ENCODE measurements around the gene GNL2.
"Not testable (repeated sequence)": the region's sequence is repeated elsewhere in the genome, so short reads cannot be mapped to it uniquely, and the experiment has no call there.

The GNL2 gene

DNA sequence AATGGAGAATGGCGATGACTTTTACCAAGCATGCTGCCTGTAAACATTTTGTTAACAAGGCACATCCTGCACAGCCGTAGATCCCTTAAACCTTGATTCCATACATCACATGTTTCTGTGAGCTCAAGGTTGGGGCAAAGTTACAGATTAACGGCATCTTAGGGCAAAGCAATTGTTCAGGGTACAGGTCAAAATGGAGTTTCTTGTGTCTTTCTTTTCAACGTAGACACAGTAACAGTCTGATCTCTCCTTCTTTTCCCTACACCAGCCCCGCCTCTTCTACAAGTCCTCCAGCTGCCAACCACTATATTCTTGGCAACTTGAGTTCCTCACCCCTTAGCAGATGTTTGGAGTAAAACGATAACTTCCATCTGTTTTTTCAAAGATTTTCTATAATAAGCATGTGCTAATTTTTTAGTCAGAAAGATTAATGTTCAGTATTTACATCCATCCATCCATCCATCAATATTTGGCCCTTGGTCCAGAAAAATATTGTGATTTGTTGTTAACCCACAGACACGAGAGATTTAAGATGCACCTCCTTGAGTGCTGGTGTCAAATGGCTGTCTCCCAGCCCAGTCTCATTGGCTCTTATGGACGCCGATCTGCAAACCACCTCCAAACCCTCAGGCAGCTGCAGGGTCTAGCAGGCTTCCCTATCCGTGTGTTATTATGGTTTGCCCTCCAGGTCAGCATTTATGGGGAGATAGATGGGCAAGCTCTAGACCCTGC, 35.2 kb downstream of the GNL2 start:
- no peak for DNase-seq (ENCODE audit: low spot score in 2 of 2)
- peaks cover 12% of the 10 kb centered on the region for H3K36me3 ChIP-seq (replicated peaks)
- H3K27me3 ChIP-seq (ENCODE audit: low read depth), result no peaks in the 10 kb centered on the region
- no peaks in the 10 kb centered on the region for H3K9me3 ChIP-seq
- no peak overlapping the region for H3K4me3 ChIP-seq
- no peaks in the 10 kb centered on the region; the same call in 1 of the 2 replicates for H3K4me1 ChIP-seq
- in situ Hi-C loops (cut with MboI; ENCODE audit: low sequenced_read_pairs), result no loop called here

DNA sequence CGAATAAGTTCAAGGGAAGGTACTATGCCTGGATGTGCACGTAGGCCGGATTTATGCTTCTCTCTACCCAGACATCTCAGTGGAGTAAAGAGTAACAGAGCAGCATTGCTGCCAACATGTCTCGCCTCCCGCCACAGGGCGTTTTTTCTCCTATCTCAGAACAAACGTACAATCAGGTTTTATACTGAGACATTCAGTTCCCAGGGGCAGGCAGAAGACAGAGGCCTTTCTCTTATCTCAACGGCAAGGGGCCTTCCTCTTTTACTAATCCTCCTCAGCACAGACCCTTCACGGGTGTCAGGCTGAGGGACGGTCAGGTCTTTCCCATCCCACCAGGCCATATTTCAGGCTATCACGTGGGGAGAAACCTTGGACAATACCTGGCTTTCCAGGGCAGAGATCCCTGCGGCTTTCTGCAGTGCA, 35.8 kb downstream of the GNL2 start:
- in situ Hi-C loops (cut with MboI; ENCODE audit: low sequenced_read_pairs); H3K27me3 ChIP-seq (ENCODE audit: low read depth): not testable (repeated sequence)

DNA sequence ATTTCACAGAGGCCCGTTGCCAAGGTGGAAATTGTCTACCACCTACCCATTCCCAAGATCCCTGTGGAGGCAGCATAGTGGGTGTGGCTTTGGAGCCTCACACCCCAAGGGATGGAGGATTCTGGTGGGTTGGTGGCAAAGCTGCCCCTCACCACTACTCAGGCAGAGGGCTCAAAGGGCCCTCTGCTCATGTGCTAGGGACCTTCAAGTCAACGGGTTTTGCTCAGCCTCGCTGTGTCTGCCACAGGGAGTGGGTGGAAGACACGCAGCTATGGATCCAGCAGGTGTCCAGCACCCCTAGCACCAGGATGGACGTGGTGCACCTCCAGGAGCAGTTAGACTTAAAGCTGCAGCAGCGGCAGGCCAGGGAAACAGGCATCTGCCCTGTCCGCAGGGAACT, 36.7 kb downstream of the GNL2 start:
- no peaks in the 10 kb centered on the region; the same call in 1 of the 2 replicates for H3K4me1 ChIP-seq
- H3K36me3 ChIP-seq (replicated peaks), result peaks cover 4% of the 10 kb centered on the region
- H3K9me3 ChIP-seq, result peaks cover 9% of the 10 kb centered on the region
- no peak for DNase-seq (ENCODE audit: low spot score in 2 of 2)
- in situ Hi-C loops (cut with MboI; ENCODE audit: low sequenced_read_pairs), result no loop called here
- H3K27me3 ChIP-seq (ENCODE audit: low read depth), result no peaks in the 10 kb centered on the region
- H3K4me3 ChIP-seq, result no peak overlapping the region

More for the DNA sequence above, 35.8 kb downstream of the GNL2 start:
- not testable (repeated sequence) for H3K4me1 ChIP-seq; DNase-seq (ENCODE audit: low spot score in 2 of 2); H3K4me3 ChIP-seq; H3K36me3 ChIP-seq (replicated peaks); H3K9me3 ChIP-seq

- no peak for DNase-seq (ENCODE audit: low spot score in 2 of 2)
- in situ Hi-C loops (cut with MboI; ENCODE audit: low sequenced_read_pairs), result no loop called here
- H3K4me3 ChIP-seq, result no peak overlapping the region
- H3K36me3 ChIP-seq (replicated peaks), result peaks cover 10% of the 10 kb centered on the region
- H3K27me3 ChIP-seq (ENCODE audit: low read depth), result no peaks in the 10 kb centered on the region
- peaks cover 9% of the 10 kb centered on the region for H3K9me3 ChIP-seq
- no peaks in the 10 kb centered on the region; the same call in 1 of the 2 replicates for H3K4me1 ChIP-seq
Measured at GRCh38 chr1:37558411-37558810, 37.3 kb downstream of the GNL2 start.

DNA sequence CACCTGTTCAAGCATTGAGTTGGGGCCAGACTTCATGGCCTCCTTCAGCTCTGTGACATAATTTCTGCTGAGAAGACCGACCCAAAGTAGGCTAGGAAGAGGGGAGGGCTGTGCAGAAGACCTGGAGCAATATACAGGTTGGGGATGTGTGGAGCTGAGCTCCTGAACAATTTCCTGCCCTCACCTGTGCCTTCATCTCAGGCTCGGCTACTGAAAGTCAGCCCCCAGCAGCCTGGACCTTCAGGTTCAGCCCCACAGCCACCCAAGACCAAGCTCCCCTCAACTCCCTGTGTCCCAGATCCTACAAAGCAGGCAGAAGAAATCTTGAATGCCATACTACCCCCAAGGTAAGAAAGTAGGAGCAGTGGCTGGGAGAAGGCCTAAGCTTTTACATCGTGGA, 38.3 kb downstream of the GNL2 start:
- Histone ChIP-seq H3K4me1 (peaks cover 7% of the 10 kb centered on the region), H3K4me3 (no peak overlapping the region), H3K36me3 (replicated peaks) (peaks cover 10% of the 10 kb centered on the region), H3K9me3 (peaks cover 9% of the 10 kb centered on the region), H3K27me3 (ENCODE audit: low read depth) (no peaks in the 10 kb centered on the region)
- no peak for DNase-seq (ENCODE audit: low spot score in 2 of 2)
- in situ Hi-C loops (cut with MboI; ENCODE audit: low sequenced_read_pairs), result no loop called here

GRCh38 chr1:37556712-37557196, 39.0 kb downstream of the GNL2 start, which contains the start of gene DNALI1:
DNALI1 (plus strand) TSS chr1:37556940; CDS start chr1:37556995, 55 bp downstream.
- Histone ChIP-seq H3K4me1 (peaks cover 7% of the 10 kb centered on the region), H3K9me3 (peaks cover 9% of the 10 kb centered on the region), H3K36me3 (replicated peaks) (peaks cover 10% of the 10 kb centered on the region), H3K4me3 (no peak within 1 kb of the TSS), H3K27me3 (ENCODE audit: low read depth) (no peaks in the 10 kb centered on the region)
- peak in 1 of 2 experiments; percentile 71 for DNase-seq (ENCODE audit: low spot score in 2 of 2)
- in situ Hi-C loops (cut with MboI; ENCODE audit: low sequenced_read_pairs), result no loop called here

DNA sequence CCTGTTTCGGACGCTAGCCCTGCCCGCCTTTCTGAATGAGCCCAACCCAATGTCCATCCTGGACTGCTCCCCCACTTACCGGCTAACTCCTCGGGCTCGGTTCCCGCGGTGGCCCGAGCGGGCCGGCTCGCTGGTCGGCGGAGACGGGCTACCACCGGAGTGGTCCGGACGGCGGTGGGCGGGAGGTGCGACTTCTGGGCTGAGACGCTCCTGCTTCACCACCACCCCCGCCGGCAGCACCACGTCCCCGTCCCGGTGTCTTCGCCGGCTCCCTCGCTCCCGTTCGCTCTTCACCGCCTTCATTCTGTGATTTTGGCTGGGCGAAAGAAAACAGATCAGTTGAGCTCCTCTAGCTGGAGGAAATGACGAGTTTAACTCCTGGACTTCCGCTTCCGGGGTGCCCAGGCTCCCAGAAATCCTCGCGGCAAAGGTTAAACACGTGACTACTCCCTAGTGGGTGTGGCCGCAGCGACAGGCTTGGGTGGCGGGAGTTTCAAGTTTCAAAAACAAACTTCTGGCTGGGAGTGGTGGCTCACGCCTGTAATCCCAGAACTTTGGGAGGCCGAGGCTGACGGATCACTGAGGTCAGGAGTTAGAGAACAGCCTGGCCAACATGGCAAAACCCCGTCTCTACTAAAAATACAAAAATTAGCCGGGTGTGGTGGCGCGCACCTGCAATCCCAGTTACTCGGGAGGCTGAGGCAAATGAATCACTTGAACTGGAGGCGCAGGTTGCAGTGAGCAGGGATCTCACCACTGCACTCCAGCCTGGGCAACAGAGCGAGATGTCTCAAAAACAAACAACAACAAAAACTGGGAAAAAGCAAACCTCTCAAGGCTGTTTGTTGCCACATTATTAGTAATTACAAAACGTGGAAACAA, 41.6 kb downstream of the GNL2 start, which contains the start of gene SNIP1:
TSS of gene SNIP1 (minus strand) at position 367 of the 882 bp plus-strand sequence. CDS start at position 303, 64 bp downstream.
- peaks cover 13% of the 10 kb centered on the region for H3K36me3 ChIP-seq (replicated peaks)
- H3K9me3 ChIP-seq, result peaks cover 9% of the 10 kb centered on the region
- peak; percentile 89 to 92 for DNase-seq (ENCODE audit: low spot score in 2 of 2)
- no peaks in the 10 kb centered on the region for H3K27me3 ChIP-seq (ENCODE audit: low read depth)
- H3K4me3 ChIP-seq, result peak within 1 kb of the TSS; percentile 99
- in situ Hi-C loops (cut with MboI; ENCODE audit: low sequenced_read_pairs), result no loop called here
- peaks cover 7% of the 10 kb centered on the region for H3K4me1 ChIP-seq

- in situ Hi-C loops (cut with MboI; ENCODE audit: low sequenced_read_pairs), result no loop called here
- no peaks in the 10 kb centered on the region for H3K27me3 ChIP-seq (ENCODE audit: low read depth)
- H3K9me3 ChIP-seq, result peaks cover 9% of the 10 kb centered on the region
- H3K4me1 ChIP-seq, result peaks cover 7% of the 10 kb centered on the region
- H3K36me3 ChIP-seq (replicated peaks), result peaks cover 13% of the 10 kb centered on the region
- H3K4me3 ChIP-seq, result peak overlapping the region; percentile 99
- DNase-seq (ENCODE audit: low spot score in 2 of 2), result no peak
Measured at GRCh38 chr1:37553598-37553926, 42.2 kb downstream of the GNL2 start.

DNA sequence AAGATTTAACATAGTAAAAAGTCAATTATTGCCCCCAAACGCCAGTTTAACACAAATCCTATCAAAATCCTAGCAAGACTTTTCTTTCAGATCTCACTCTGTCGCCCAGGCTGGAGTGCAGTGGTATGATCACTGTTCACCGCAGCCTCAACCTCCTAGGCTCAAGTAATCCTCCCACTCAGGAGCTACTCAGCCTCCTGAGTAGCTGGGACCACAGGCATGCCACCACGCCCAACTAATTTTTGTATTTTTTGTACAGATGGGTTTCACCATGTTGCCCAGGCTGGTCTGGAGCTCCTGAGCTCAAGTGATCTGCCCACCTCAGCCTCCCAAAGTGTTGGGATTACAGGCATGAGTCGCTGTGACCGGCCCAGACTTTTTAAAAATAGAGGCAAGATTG, 46.4 kb downstream of the GNL2 start:
- no peak for DNase-seq (ENCODE audit: low spot score in 2 of 2)

DNA sequence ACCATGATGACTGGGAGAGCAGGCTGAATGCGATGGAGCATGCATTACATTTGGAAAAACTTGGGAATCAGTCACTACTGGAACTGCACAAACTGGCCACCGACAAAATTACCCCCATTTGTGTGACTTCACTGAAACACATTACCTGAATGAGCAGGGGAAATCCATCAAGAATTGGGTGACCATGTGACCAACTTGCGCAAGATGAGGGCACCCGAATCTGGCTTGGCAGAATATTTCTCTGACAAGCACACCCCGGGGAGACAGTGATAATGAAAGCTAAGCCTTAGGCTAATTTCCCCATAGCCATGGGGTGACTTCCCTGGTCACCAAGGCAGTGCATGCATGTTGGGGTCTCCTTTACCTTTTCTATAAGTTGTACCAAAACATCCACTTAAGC, 50.7 kb downstream of the GNL2 start:
- peaks cover 36% of the 10 kb centered on the region for H3K36me3 ChIP-seq (replicated peaks)
- in situ Hi-C loops (cut with MboI; ENCODE audit: low sequenced_read_pairs), result no loop called here

More for the DNA sequence above, 46.4 kb downstream of the GNL2 start:
- in situ Hi-C loops (cut with MboI; ENCODE audit: low sequenced_read_pairs), result no loop called here
- Histone ChIP-seq H3K4me3 (no peak overlapping the region), H3K36me3 (replicated peaks) (peaks cover 31% of the 10 kb centered on the region), H3K4me1 (peaks cover 7% of the 10 kb centered on the region), H3K9me3 (peaks cover under 1% of the 10 kb centered on the region), H3K27me3 (ENCODE audit: low read depth) (no peaks in the 10 kb centered on the region)

GRCh38 chr1:37544530-37544929, 51.2 kb downstream of the GNL2 start:
- H3K36me3 ChIP-seq (replicated peaks), result peaks cover 41% of the 10 kb centered on the region
- no peaks in the 10 kb centered on the region for H3K4me1 ChIP-seq
- no peaks in the 10 kb centered on the region for H3K27me3 ChIP-seq (ENCODE audit: low read depth)
- H3K9me3 ChIP-seq, result no peaks in the 10 kb centered on the region
- DNase-seq (ENCODE audit: low spot score in 2 of 2), result no peak
- in situ Hi-C loops (cut with MboI; ENCODE audit: low sequenced_read_pairs), result no loop called here
- H3K4me3 ChIP-seq, result no peak overlapping the region

More for the DNA sequence above, 50.7 kb downstream of the GNL2 start:
- Histone ChIP-seq H3K9me3 (no peaks in the 10 kb centered on the region), H3K27me3 (ENCODE audit: low read depth) (no peaks in the 10 kb centered on the region), H3K4me3 (no peak overlapping the region), H3K4me1 (no peaks in the 10 kb centered on the region)
- no peak for DNase-seq (ENCODE audit: low spot score in 2 of 2)

GRCh38 chr1:37540036-37540785, 55.5 kb downstream of the GNL2 start:
- Histone ChIP-seq H3K27me3 (ENCODE audit: low read depth) (no peaks in the 10 kb centered on the region), H3K4me1 (no peaks in the 10 kb centered on the region), H3K9me3 (no peaks in the 10 kb centered on the region), H3K36me3 (replicated peaks) (peaks cover 56% of the 10 kb centered on the region), H3K4me3 (no peak overlapping the region)
- no peak for DNase-seq (ENCODE audit: low spot score in 2 of 2)
- in situ Hi-C loops (cut with MboI; ENCODE audit: low sequenced_read_pairs), result no loop called here

- H3K27me3 ChIP-seq (ENCODE audit: low read depth); H3K4me1 ChIP-seq; in situ Hi-C loops (cut with MboI; ENCODE audit: low sequenced_read_pairs); DNase-seq (ENCODE audit: low spot score in 2 of 2); H3K9me3 ChIP-seq; H3K4me3 ChIP-seq: not testable (repeated sequence)
- peaks cover 53% of the 10 kb centered on the region for H3K36me3 ChIP-seq (replicated peaks)
Measured at GRCh38 chr1:37539154-37539553, 56.6 kb downstream of the GNL2 start.
